ENCODE data around the gene SH3GL3.

DNA sequence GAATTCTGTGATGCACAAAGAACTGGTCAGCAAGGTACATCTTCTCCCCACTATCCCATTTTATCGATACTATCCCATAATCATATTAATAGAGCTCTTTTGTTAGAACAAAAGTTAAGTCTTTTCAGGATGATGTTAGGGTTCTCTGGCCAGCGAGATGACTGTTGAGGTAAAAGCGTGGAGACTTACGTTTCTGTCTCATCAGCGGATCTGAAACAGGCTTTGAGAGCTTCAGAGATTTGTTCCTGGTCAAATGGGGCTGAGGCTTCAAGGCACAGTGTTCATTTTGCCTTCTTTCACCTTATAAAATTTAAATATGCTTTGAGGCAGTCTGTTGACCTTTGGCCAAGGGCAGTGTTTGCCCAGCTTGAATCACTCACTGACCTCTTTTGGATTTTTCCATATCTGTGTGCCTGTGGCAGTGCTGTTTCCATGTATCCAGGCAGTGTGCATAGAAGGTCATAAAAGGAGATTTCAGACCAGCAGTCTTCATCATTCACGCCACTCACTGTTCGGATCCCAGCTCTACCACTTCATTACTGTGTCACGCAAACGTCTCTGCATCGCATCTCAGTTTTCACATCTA is 209.9 kb downstream of the SH3GL3 start:
- no peak for TF ChIP-seq POLR2AphosphoS5 (IDR thresholded peaks at IDR 0.05; ENCODE audit: low read depth, low read length)
- TF ChIP-seq TAF1 (IDR thresholded peaks at IDR 0.05; ENCODE audit: borderline replicate concordance, insufficient read depth, low read length), result no peak

Data from PFSK-1 (cell line).